Panc1 (cell line): Measurements from ENCODE around the gene PFN4.

Source experiments
- CTCF ChIP-seq: fragments of 450-650 bp; IDR thresholded peaks from 2 replicates; pipeline ENCODE4 v1.5.1; 2017; ENCODE audit warnings: mild to moderate bottlenecking
- POLR2AphosphoS5 ChIP-seq: IDR thresholded peaks from 2 replicates; pipeline ENCODE4 v1.6.1; 2012; ENCODE audit warnings: mild to moderate bottlenecking, low read depth, low read length, moderate library complexity

GRCh38 chr2:24162494-24162893, 39.4 kb upstream of the PFN4 start:
- TF ChIP-seq POLR2AphosphoS5 (no peak), CTCF (no peak)
